Activated naive CD4-positive, alpha-beta T cell treated with Interleukin-2 at 50 U/mL for 16 hours (primary cell): Measurements from ENCODE around the gene HSPB8.

Experiments used
- DNase-seq: peaks from one replicate; pipeline ENCODE4 v3.0.0-alpha.2; 2020

The HSPB8 gene

DNA sequence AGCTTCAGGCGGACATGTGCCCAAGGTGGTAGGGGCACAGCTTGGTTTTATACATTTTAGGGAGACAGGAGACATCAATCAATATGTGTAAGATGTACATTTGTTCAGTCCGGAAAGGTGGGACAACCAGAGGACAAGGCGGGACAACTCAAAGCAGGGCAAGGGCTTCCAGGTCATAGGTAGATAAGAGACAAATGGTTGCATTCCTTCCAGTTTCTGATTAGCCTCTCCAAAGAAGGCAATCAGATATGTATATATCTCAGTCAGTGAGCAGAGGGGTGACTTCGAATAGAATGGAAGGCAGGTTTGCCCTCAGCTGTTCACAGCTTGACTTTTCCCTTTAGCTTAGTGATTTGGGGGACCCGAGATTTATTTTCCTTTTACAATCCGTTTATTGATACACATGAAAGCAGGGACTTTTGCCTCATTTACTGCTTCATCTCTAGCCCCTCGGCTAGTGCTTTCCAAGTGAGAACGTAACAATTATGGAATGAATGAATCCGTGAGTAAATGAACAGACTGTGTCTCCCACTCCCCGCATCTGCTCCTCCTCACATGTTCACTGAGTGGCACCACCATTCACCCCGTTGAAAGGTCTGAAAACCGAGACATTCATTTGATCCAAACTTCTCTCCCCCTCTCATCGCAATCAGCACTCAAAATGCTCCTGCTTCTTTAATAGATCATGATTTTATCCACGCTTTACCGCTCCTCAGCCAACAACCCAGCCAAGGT is 6.9 kb upstream of the HSPB8 start:
- no peak for DNase-seq

- DNase-seq, result no peak
These were observed 3.6 kb upstream of the HSPB8 start for GRCh38 chr12:119175081-119175480.

GRCh38 chr12:119176267-119177055 is 2.3 kb upstream of the HSPB8 start:
- no peak for DNase-seq

DNA sequence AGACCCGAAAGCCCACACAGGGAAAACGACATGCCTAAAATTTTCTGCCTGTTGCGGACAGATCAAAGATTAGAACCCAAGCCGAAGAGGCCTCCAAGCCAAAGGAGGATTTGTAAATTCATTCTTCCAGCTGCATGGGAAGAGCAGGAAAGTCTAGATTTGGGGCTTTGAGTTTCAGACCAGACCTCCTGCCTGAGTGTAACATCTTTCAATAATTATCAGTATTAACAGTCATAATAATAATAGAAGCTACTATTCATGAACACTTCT is 1.7 kb upstream of the HSPB8 start:
- no peak for DNase-seq

- DNase-seq, result no peak
These were observed 879 bp upstream of the HSPB8 start for GRCh38 chr12:119177724-119178380.

- DNase-seq, result no peak
These were observed 747 bp downstream of the HSPB8 start for GRCh38 chr12:119179335-119180021.

- DNase-seq, result no peak
These were observed 1.8 kb downstream of the HSPB8 start for GRCh38 chr12:119180380-119181040.

DNA sequence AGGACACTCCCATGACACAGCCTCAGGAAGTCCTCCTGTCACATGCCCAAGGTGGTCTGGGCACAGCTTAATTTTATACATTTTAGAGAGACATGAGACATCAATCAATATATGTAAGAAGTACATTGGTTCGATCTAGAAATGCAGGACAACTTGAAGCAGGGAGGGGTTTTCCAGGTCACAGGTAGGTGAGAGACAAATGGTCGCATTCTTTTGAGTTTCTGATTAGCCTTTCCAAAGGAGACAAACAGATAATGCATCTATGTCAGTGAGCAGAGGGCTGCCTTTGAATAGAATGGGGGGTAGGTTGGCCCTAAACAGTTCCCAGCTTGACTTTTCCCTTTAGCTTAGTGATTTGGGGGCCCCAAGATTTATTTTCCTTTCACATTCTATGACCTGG is 2.5 kb downstream of the HSPB8 start:
- no peak for DNase-seq

DNA sequence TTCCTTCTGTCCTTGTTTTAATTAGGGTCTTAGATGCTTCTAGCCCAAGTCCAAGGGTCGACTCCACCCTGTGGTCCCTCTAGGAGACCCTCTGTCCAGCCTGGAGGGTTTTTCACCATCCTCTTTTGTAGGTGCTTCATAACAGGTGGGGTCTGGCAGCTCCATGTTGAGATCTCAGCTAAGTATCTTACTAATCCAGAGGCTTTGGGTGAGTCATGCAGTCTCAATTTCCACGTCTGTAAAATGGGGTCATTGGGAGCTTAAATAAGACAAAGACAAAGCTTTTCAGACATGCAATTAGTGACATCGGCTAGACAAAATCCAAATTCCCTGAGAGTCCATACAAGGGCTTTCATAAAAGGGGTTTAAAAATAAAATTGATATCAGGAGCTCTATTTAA is 3.2 kb downstream of the HSPB8 start:
- DNase-seq, result no peak

DNA sequence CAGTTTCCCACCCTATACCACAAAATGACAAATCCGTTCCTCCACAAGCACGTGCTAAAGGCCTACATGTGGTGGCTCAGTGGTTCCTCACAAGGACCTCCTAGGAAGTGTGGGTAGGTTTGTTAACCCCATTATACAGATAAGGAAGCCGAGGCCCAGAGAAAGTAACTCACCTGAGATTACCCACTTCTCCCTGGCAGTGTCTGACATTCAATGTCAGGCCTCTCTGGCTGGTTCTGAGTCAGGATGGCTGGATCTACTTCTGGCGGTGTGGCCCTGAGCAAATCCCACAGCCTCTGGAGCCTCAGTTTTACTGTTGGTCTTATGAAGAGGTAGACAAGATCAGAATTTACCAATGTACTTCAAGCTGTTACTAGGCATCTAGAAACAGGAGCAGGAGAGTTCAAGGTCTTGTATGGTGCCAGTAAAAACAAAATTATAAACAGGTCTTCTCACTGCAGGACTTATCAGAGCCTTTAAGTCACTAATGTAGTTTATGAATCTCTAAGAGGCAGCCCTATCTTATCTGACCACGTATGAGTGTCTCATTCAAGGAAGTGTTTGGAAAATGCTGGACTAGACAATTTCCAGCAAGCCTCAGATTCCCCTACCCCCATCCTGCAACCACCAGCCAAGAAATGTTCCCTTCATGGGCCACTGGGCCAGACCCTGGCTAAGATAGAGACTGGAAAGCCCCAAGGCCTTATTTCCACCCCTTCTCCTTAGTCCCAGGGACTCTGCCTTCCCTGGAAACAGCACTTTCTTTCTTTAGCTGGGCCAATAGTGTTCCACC is 4.2 kb downstream of the HSPB8 start:
- DNase-seq, result no peak

DNA sequence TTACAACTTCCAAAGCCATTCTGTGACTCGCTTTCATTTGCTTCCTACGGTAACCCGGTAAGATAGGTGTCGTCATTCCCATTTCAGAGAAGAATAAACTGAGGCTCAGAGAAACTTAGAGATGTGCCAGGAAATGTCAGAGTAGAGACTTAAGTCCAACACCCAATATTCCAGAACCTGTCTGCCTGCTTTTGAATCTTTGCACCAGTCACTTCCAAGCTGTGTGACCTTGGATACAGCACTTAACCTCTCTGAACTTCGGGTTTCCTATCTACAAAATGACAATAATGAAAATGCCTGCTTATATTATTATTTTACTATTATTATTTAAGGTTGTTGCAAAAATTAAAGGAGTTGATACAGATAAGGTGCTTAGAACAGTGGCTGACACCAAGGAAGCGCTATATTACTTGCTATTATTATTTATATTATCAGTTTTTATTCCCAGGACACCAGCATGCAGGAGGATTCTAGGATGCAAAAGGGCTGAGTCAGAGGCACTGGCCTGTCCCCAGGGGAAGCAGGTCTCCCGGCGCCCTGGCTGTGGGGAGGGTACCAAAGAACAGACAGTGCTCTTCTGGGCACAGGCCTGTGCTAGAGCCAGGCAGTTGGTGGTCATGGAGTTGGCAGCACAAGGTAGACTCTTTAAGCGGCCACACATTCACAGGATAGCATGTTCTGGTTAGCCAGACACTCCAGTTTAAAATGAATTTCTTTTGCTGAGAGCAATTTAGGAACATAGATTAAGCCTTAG is 5.4 kb downstream of the HSPB8 start:
- DNase-seq, result no peak

DNA sequence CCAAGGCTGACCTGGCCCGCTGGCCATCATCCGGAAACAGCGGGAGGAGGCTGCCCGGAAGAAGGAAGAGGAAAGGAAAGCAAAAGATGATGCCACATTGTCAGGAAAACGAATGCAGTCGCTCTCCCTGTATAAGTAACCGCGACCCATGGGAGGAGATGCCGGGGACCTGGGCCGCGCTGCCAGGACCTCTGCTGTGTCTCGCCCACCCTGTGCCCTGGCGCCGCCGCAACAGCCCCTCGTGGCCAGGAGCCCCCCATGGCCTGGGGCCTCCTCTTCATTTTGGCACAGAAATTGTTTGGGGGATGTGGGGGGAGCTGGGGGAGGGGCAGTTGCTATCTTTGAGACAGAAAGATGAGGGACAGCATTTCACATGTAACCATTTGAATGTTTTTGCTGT is 16.5 kb downstream of the HSPB8 start:
- no peak for DNase-seq

- no peak for DNase-seq
These were observed 19.7 kb downstream of the HSPB8 start for GRCh38 chr12:119198440-119198839.

GRCh38 chr12:119200601-119201000 is 21.9 kb downstream of the HSPB8 start:
- DNase-seq, result no peak

DNA sequence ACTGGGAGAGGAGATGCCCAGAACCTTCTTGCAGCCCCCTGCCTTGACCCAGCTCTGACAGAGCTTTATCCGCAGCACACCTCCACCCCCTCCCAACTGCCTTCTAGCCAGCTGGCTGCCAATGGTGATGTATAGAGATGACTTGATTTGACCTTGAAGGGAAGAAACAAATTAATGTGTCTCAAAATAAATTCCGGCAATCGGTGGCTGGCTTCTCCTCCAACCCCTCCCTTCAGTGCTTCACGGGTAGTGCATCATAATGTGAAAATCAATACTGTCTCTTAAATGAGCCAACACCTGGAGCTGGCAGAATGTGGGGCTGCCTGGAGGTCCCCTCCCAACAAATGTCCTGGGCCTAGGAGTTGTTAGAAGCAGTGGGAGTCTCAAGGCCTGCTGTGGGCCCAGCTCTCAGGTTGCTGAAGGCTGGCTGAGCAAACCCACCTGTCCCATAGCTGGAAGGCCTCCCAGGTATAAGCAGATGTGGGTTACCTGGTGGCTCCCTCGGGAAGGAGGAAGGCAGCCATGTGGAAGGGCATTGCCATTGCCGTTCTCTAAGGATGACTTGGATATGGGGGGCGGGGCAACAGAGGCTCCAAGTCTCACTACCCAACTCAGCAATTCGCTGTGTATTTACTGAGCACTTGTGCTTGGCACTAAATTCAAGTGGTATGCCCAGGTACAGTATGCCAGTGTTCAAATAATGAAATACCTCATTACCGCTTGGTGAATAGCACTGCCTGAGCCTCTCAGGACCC is 23.2 kb downstream of the HSPB8 start:
- no peak for DNase-seq

GRCh38 chr12:119202544-119202943 is 23.8 kb downstream of the HSPB8 start:
- DNase-seq, result no peak

GRCh38 chr12:119204131-119204530 is 25.4 kb downstream of the HSPB8 start:
- no peak for DNase-seq

GRCh38 chr12:119204671-119205285 is 26.0 kb downstream of the HSPB8 start:
- DNase-seq, result no peak

DNA sequence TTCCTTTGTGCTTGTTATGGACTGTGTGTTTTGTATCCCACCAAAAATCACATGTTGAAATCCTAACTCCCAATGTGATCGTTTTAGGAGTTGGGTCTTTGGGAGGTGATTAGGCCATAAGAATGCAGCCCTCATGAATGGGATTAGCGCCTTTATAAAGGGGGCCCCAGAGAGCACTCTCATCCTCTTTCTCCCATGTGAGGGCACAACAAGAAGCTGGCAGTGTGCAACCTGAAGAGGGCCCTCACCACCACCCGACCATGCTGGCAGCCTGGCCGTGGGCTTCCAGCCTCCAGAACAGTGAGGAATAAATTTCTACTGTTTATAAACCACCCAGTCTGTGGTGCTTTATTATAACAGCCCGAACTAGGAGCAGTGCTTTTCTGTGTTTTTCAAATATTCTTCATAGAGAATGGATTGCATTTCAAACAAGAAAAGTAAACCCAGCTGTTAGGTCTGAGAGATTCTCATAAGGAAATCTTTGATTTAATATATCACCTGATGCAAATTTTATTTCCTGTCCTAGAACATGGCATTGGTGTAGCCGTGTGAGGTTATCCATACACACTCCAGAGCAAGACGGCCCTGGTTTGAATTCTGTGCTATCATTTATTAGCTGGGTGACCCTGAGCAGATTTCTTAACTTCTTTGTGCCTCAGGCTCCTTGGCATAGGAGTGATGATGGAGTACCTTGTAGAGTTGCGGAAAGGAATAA is 27.8 kb downstream of the HSPB8 start:
- DNase-seq, result no peak
